Fibroblast of skin of left biceps (primary cell): Measurements from ENCODE around the gene USP5.

Experiments
- DNase-seq, 2 experiments: peaks; one replicate each; pipeline ENCODE4 v3.0.0-alpha.2; 2013; ENCODE audit warnings: low read depth in 2 of 2

USP5 gene

GRCh38 chr12:6825398-6826124, 26.4 kb upstream of the USP5 start:
- DNase-seq = peak; percentile 55

GRCh38 chr12:6826125-6826733, 25.7 kb upstream of the USP5 start:
- DNase-seq = no peak

- DNase-seq = no peak
Observed at GRCh38 chr12:6826734-6827436, 25.1 kb upstream of the USP5 start.

- DNase-seq = peak in 1 of 2 experiments; percentile 41
Observed at GRCh38 chr12:6827437-6827911, 24.5 kb upstream of the USP5 start.

- no peak for DNase-seq
Observed at GRCh38 chr12:6827982-6828780, 23.8 kb upstream of the USP5 start, which contains the start of gene P3H3. Gene P3H3 (plus strand): TSS chr12:6828407. CDS start chr12:6828441, 34 bp downstream.

GRCh38 chr12:6828781-6829535, 23.0 kb upstream of the USP5 start:
- DNase-seq = no peak

GRCh38 chr12:6829536-6830220, 22.3 kb upstream of the USP5 start:
- no peak for DNase-seq

GRCh38 chr12:6830286-6830890, 21.6 kb upstream of the USP5 start:
- DNase-seq = no peak

GRCh38 chr12:6830999-6831398, 21.0 kb upstream of the USP5 start:
- no peak for DNase-seq

- DNase-seq = no peak
Observed at GRCh38 chr12:6831450-6831995, 20.4 kb upstream of the USP5 start.

GRCh38 chr12:6832125-6832524, 19.8 kb upstream of the USP5 start:
- no peak for DNase-seq

- DNase-seq = no peak
Observed at GRCh38 chr12:6833189-6833890, 18.6 kb upstream of the USP5 start.

- DNase-seq = no peak
Observed at GRCh38 chr12:6834254-6834653, 17.7 kb upstream of the USP5 start.

GRCh38 chr12:6834873-6835272, 17.1 kb upstream of the USP5 start:
- no peak for DNase-seq

- DNase-seq = no peak
Observed at GRCh38 chr12:6836851-6837250, 15.1 kb upstream of the USP5 start.

- no peak for DNase-seq
Observed at GRCh38 chr12:6837370-6838060, 14.4 kb upstream of the USP5 start.

GRCh38 chr12:6838854-6839253, 13.1 kb upstream of the USP5 start:
- no peak for DNase-seq

- DNase-seq = no peak
Observed at GRCh38 chr12:6839482-6840201, 12.3 kb upstream of the USP5 start.
